H9 (cell line): ENCODE results near the gene PSME1. TPM values are rescaled to one million over a fixed set of nuclear protein-coding genes. Genes with fewer than 3 reads are reported as not detected.

ENCODE experiments used
- DNase-seq: peaks from one replicate; pipeline ENCODE4 v3.0.0-alpha.2; 2017
- H2AFZ ChIP-seq: one replicate; pipeline ENCODE4 v1.6.1; 2013; ENCODE audit warnings: mild to moderate bottlenecking, low read length, control low read depth, moderate library complexity
- H2AK5ac ChIP-seq: 2 replicates; pipeline ENCODE4 v1.6.1; 2013; ENCODE audit warnings: low read length, control low read depth, mixed read lengths; ENCODE audit not compliant: insufficient read length
- H2BK120ac ChIP-seq: one replicate; pipeline ENCODE4 v1.6.1; 2013; ENCODE audit warnings: low read depth, mild to moderate bottlenecking, low read length, control low read depth, inconsistent platforms; ENCODE audit not compliant: poor library complexity, severe bottlenecking
- H2BK12ac ChIP-seq: 2 replicates; pipeline ENCODE4 v1.6.1; 2013; ENCODE audit warnings: low read length, control low read depth, mixed read lengths, low read depth; ENCODE audit not compliant: insufficient read length
- H2BK15ac ChIP-seq: 2 replicates; pipeline ENCODE4 v1.6.1; 2013; ENCODE audit warnings: low read depth, low read length, control low read depth
- H2BK20ac ChIP-seq: one replicate; pipeline ENCODE4 v1.6.1; 2013; ENCODE audit warnings: low read depth, mild to moderate bottlenecking, low read length, control low read depth, inconsistent platforms; ENCODE audit not compliant: poor library complexity, severe bottlenecking
- H2BK5ac ChIP-seq: 2 replicates; pipeline ENCODE4 v1.6.1; 2013; ENCODE audit warnings: low read length, control low read depth, mixed read lengths; ENCODE audit not compliant: insufficient read length
- H3K14ac ChIP-seq: 2 replicates; pipeline ENCODE4 v1.6.1; 2013; ENCODE audit warnings: low read length, control low read depth; ENCODE audit not compliant: insufficient read depth
- H3K18ac ChIP-seq: 2 replicates; pipeline ENCODE4 v1.6.1; 2013; ENCODE audit warnings: low read depth, mild to moderate bottlenecking, mixed read lengths, low read length, control low read depth; ENCODE audit not compliant: insufficient read length
- H3K23ac ChIP-seq: 2 replicates; pipeline ENCODE4 v1.6.1; 2013; ENCODE audit warnings: low read length, control low read depth, mixed read lengths, low read depth; ENCODE audit not compliant: insufficient read length
- H3K23me2 ChIP-seq: 2 replicates; pipeline ENCODE4 v1.6.1; 2013; ENCODE audit warnings: low read depth, mild to moderate bottlenecking, mixed read lengths, low read length, control low read depth; ENCODE audit not compliant: insufficient read length, poor library complexity, severe bottlenecking
- H3K27ac ChIP-seq: 2 replicates; pipeline ENCODE4 v1.5.1; 2013; ENCODE audit warnings: low read length, control low read depth, mixed read lengths, low read depth; ENCODE audit not compliant: insufficient read length
- H3K27me3 ChIP-seq: 2 replicates; pipeline ENCODE4 v1.6.1; 2013; ENCODE audit warnings: low read length, control low read depth, inconsistent platforms; ENCODE audit not compliant: insufficient read depth
- H3K4ac ChIP-seq: 2 replicates; pipeline ENCODE4 v1.6.1; 2013; ENCODE audit warnings: low read depth, mild to moderate bottlenecking, control low read depth, inconsistent platforms, low read length, moderate library complexity
- H3K4me1 ChIP-seq: 2 replicates; pipeline ENCODE4 v1.6.1; 2013; ENCODE audit warnings: low read length, control low read depth, inconsistent platforms; ENCODE audit not compliant: insufficient read depth
- H3K4me2 ChIP-seq: 2 replicates; pipeline ENCODE4 v1.6.1; 2013; ENCODE audit warnings: low read length, control low read depth, mixed read lengths; ENCODE audit not compliant: insufficient read length, insufficient read depth
- H3K56ac ChIP-seq: 2 replicates; pipeline ENCODE4 v1.6.1; 2013; ENCODE audit warnings: low read depth, mild to moderate bottlenecking, mixed read lengths, low read length, control low read depth; ENCODE audit not compliant: insufficient read length
- H3K79me1 ChIP-seq: 2 replicates; pipeline ENCODE4 v1.6.1; 2013; ENCODE audit warnings: low read depth, mild to moderate bottlenecking, moderate library complexity, low read length, control low read depth, inconsistent platforms; ENCODE audit not compliant: insufficient read depth, poor library complexity, severe bottlenecking
- H3K79me2 ChIP-seq: 2 replicates; pipeline ENCODE4 v1.6.1; 2013; ENCODE audit warnings: low read length, control low read depth, inconsistent platforms; ENCODE audit not compliant: insufficient read depth
- H3K9ac ChIP-seq: 2 replicates; pipeline ENCODE4 v1.6.1; 2013; ENCODE audit warnings: low read length, control low read depth, mixed read lengths; ENCODE audit not compliant: insufficient read length; ENCODE audit errors: extremely low read depth
- H3K9me3 ChIP-seq: one replicate; pipeline ENCODE4 v1.6.1; 2013; ENCODE audit warnings: low read depth, low read length, inconsistent platforms; ENCODE audit not compliant: control insufficient read depth
- H3T11ph ChIP-seq: one replicate; pipeline ENCODE4 v1.6.1; 2013; ENCODE audit warnings: mild to moderate bottlenecking, low read length, control low read depth, inconsistent platforms
- H4K20me1 ChIP-seq: one replicate; pipeline ENCODE4 v1.6.1; 2013; ENCODE audit not compliant: control insufficient read depth, insufficient read length, insufficient read depth
- H4K5ac ChIP-seq: 2 replicates; pipeline ENCODE4 v1.6.1; 2013; ENCODE audit warnings: low read depth, mild to moderate bottlenecking, mixed read lengths, low read length, control low read depth; ENCODE audit not compliant: insufficient read length
- H4K8ac ChIP-seq: replicated peaks from 2 replicates; pipeline ENCODE4 v1.6.1; 2013; ENCODE audit warnings: low read length, control low read depth, mixed read lengths, low read depth; ENCODE audit not compliant: insufficient read length
- H4K91ac ChIP-seq: 2 replicates; pipeline ENCODE4 v1.6.1; 2013; ENCODE audit warnings: low read depth, mild to moderate bottlenecking, moderate library complexity, mixed read lengths, low read length, control low read depth; ENCODE audit not compliant: insufficient read length
- H3K27ac Mint-ChIP-seq, 3 experiments: 2 replicates in 2 of 3; 3 replicates in 1 of 3; pipeline ENCODE4 v1.8.0; 2020 to 2021; ENCODE audit warnings: mixed read lengths in 3 of 3, mild to moderate bottlenecking in 1 of 3, moderate library complexity in 1 of 3
- H3K27me3 Mint-ChIP-seq: 2 replicates; pipeline ENCODE4 v1.8.0; 2021; ENCODE audit warnings: low read depth, mild to moderate bottlenecking, moderate library complexity, mixed read lengths
- H3K36me3 Mint-ChIP-seq, 3 experiments: 2 replicates in 2 of 3; 3 replicates in 1 of 3; pipeline ENCODE4 v1.8.0; 2020 to 2021; ENCODE audit warnings: low read depth in 3 of 3, mixed read lengths in 3 of 3; ENCODE audit not compliant: insufficient read depth in 1 of 3
- H3K4me1 Mint-ChIP-seq, 2 experiments: 2 replicates each; pipeline ENCODE4 v1.8.0; 2020; ENCODE audit warnings: mixed read lengths in 2 of 2
- H3K4me3 Mint-ChIP-seq, 2 experiments: 2 replicates in 1 of 2; 3 replicates in 1 of 2; pipeline ENCODE4 v1.8.0; 2020 to 2021; ENCODE audit warnings: mild to moderate bottlenecking in 2 of 2, mixed read lengths in 2 of 2, moderate library complexity in 1 of 2
- H3K9me3 Mint-ChIP-seq, 2 experiments: 2 replicates in 1 of 2; 3 replicates in 1 of 2; pipeline ENCODE4 v1.8.0; 2020; ENCODE audit warnings: mild to moderate bottlenecking in 2 of 2, mixed read lengths in 2 of 2, moderate library complexity in 1 of 2
- CTCF ChIP-seq: fragments of 200-600 bp; sonication (generic); conservative IDR thresholded peaks from 3 replicates; pipeline ENCODE4 v1.8.0; 2021; ENCODE audit warnings: antibody characterized with exemption, mild to moderate bottlenecking
- WGBS: extraction: QIAGEN DNeasy Blood & Tissue Kit; methylation state at CpG from one replicate; pipeline ENCODE4 v1.1.7; 2013; ENCODE audit warnings: missing lambda C conversion rate, low lambda C conversion rate, mixed read lengths; ENCODE audit not compliant: insufficient read length; ENCODE audit errors: extremely low coverage; 5-methylcytosine and 5-hydroxymethylcytosine counted together
- total RNA-seq: library from RNA; stranded (reverse); gene quantifications from 2 replicates; pipeline ENCODE4 v1.2.1, GENCODE V29; 2021

The PSME1 gene
- total RNA-seq, 1 experiment from 2014 or later = 109 TPM

- H3K27ac Mint-ChIP-seq = no peak overlapping the region
- H3K4ac ChIP-seq = no peak overlapping the region
- DNase-seq = no peak
- H4K20me1 ChIP-seq = no peaks in the 10 kb centered on the region
- H3K4me2 ChIP-seq = no peak overlapping the region
- no peak overlapping the region for H3K18ac ChIP-seq
- H2BK12ac ChIP-seq = no peak overlapping the region
- H4K91ac ChIP-seq = no peak overlapping the region
- H4K8ac ChIP-seq = no peak overlapping the region
- no peak overlapping the region for H2BK120ac ChIP-seq
- no peaks in the 10 kb centered on the region for H3K4me1 ChIP-seq
- H3K56ac ChIP-seq = no peak overlapping the region
- no peak overlapping the region for H3T11ph ChIP-seq
- no peaks in the 10 kb centered on the region for H3K27me3 Mint-ChIP-seq
- H3K23ac ChIP-seq = no peak overlapping the region
- WGBS = no CpG with 5 or more reads among the region's 4 CpGs
- H3K79me1 ChIP-seq = no peaks in the 10 kb centered on the region
- H3K9me3 ChIP-seq = no peaks in the 10 kb centered on the region
- no peak for TF ChIP-seq CTCF
- no peak overlapping the region for H2BK5ac ChIP-seq
- no peaks in the 10 kb centered on the region for H3K23me2 ChIP-seq
- no peaks in the 10 kb centered on the region for H3K27me3 ChIP-seq
- H3K9ac ChIP-seq = no peak overlapping the region
- H2BK15ac ChIP-seq = no peak overlapping the region
- no peaks in the 10 kb centered on the region for H3K9me3 Mint-ChIP-seq
- H3K4me1 Mint-ChIP-seq = no peaks in the 10 kb centered on the region
- H4K5ac ChIP-seq = no peak overlapping the region
- H3K79me2 ChIP-seq = no peaks in the 10 kb centered on the region
- H3K4me3 Mint-ChIP-seq = no peak overlapping the region
- no peak overlapping the region for H2BK20ac ChIP-seq
- no peak overlapping the region for H2AK5ac ChIP-seq
- H3K14ac ChIP-seq = no peak overlapping the region
- no peak overlapping the region for H3K27ac ChIP-seq
- peaks cover 24 to 64% (median 56%) of the 10 kb centered on the region in 3 experiments; a peak in 6 of 7 replicates for H3K36me3 Mint-ChIP-seq
- no peak overlapping the region for H2AFZ ChIP-seq
Measured at GRCh38 chr14:24122416-24122815, 13.6 kb upstream of the PSME1 start.
